IMR-90 (cell line): ENCODE measurements around the gene SGK2.

ENCODE experiments used
- POLR2A ChIP-seq: IDR thresholded peaks from 2 replicates; pipeline ENCODE4 v1.6.1; 2012; ENCODE audit warnings: mild to moderate bottlenecking, low read depth, low read length
- TF ChIP-seq, protein P1 (sequence below): conservative IDR thresholded peaks from 2 replicates; pipeline ENCODE4 v1.5.1; 2012; ENCODE audit warnings: mild to moderate bottlenecking, low read depth, low read length, improper control_type of control experiment

DNA sequence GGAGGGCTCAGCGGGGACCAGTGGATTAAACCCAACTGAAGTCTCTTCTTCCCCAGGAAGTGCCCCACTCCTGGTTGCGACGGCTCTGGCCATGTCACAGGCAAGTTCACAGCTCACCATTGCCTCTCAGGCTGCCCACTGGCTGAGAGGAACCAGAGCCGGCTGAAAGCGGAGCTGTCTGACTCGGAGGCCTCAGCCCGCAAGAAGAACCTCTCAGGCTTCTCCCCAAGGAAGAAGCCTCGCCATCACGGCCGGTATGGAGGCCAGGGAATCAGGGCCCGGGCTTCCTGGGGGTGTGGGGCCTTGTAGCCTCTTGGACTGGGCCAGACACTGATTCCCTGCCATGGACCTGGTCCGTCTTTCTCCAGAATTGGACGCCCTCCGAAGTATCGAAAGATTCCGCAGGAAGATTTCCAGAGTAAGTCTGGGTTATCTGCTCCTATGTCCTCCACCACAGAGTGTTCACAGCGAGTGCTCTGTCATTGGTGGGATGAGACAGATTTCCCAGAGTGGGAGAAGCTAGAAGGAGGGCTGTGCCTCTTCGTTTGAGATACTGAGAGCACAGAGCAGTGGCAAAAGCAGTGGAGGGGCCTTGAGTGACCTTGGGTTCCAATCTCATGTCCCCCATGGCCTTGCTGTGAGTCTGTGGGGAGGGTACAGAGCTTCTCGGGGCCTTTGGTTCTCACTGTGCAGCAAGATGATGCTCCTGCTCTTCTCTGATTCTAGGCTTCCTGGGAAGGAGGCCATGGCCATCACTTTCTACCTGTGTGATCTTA, 22.6 kb upstream of the SGK2 start:
- no peak for TF ChIP-seq POLR2A
- TF ChIP-seq, protein P1, sequence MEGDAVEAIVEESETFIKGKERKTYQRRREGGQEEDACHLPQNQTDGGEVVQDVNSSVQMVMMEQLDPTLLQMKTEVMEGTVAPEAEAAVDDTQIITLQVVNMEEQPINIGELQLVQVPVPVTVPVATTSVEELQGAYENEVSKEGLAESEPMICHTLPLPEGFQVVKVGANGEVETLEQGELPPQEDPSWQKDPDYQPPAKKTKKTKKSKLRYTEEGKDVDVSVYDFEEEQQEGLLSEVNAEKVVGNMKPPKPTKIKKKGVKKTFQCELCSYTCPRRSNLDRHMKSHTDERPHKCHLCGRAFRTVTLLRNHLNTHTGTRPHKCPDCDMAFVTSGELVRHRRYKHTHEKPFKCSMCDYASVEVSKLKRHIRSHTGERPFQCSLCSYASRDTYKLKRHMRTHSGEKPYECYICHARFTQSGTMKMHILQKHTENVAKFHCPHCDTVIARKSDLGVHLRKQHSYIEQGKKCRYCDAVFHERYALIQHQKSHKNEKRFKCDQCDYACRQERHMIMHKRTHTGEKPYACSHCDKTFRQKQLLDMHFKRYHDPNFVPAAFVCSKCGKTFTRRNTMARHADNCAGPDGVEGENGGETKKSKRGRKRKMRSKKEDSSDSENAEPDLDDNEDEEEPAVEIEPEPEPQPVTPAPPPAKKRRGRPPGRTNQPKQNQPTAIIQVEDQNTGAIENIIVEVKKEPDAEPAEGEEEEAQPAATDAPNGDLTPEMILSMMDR = no peak
